Activated CD4-positive, CD25-positive, alpha-beta regulatory T cell (primary cell): Measurements from ENCODE around the gene CPXM2.

ENCODE experiments used
- DNase-seq, 4 experiments: peaks; one replicate each; lab custom pipeline; 2025; lab: John Stamatoyannopoulos, UW

The CPXM2 gene

DNA sequence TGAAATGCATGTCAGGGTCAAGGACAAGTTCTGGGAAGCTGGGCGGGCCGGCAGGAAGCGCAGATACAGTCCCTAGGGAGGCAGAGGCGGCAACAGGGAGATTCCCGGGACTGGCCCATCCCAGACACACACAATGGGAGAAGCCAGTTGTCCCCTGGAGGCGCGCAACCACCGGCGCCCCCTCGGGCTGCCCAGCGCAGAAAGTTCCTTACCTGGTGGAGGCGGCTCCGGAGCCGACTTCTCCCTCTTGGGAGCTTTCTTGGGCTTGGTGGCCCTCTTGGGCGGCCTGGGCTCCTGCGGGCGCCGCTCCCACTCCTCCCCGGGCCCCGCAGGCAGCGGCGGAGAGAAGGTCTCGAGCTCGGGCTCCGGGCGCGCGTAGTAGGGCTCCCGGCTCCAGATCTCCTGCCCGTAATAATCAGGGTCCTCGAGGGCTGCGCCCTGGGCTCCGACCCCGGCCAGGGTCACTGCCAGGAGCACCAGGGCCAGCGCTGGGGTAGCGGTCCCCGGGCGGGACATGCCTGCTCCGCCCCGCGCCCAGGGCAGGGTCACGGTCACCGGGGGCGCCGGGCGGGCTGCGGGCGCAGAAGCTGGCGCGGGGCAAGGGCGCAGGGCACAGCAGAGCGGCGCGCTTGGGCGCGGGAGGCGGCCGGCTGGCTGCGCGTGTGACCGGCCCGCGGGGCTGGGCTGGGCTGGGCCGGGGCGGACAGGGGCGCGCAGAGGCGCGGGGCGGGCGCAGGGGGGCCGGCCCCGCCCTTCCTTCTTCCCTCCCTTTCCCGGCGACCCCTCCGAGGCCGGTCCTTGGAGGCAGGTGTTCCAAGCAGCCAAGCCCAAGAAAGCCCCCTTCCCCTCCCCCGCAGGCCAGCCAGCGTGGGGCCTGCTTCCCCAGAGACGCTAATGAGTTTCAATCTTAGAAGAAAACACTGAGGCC is at the start of gene CPXM2:
CPXM2 (minus strand) TSS at position 664 of the 928 bp plus-strand sequence; CDS start at position 516, 148 bp downstream.
- no peak for DNase-seq

DNA sequence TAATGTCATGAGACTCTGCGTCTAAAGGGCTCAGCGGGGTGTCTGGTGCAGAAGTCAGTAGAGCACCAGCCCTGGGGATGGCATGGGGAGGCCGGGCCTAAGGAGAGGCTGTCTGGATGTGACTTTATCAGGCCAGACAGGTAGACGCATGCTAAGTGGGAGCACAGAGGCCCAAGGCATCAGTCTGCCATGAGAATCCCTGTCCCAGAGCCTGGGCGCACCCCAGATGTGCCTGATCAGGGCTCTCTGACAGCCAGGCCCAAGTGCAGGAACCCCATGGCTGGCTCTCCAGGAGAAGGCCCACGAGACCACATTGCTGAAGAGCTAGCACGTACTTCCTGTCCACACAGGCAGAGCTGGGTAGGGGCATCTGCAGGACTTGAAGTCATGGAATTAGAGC is 48.0 kb upstream of the CPXM2 start:
- no peak for DNase-seq

GRCh38 chr10:123938890-123939289 is 47.3 kb upstream of the CPXM2 start:
- no peak for DNase-seq

GRCh38 chr10:123936426-123936825 is 44.8 kb upstream of the CPXM2 start:
- no peak for DNase-seq

DNA sequence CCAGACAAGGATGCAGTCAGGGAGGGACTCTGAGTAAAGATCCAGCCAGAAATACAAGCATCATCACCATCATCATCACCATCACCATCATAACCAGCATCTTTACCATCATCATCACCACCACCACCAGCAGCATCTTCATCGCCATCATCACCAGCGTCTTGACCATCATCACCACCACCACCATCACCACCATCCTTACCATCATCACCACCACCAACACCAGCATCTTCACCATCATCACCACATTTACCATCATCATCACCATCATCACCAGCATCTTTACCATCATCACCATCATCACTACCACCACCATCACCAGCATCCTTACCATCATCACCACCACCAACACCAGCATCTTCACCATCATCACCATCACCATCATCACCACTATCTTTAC is 44.1 kb upstream of the CPXM2 start:
- DNase-seq, result no peak

GRCh38 chr10:123934846-123935245 is 43.2 kb upstream of the CPXM2 start:
- no peak for DNase-seq

DNA sequence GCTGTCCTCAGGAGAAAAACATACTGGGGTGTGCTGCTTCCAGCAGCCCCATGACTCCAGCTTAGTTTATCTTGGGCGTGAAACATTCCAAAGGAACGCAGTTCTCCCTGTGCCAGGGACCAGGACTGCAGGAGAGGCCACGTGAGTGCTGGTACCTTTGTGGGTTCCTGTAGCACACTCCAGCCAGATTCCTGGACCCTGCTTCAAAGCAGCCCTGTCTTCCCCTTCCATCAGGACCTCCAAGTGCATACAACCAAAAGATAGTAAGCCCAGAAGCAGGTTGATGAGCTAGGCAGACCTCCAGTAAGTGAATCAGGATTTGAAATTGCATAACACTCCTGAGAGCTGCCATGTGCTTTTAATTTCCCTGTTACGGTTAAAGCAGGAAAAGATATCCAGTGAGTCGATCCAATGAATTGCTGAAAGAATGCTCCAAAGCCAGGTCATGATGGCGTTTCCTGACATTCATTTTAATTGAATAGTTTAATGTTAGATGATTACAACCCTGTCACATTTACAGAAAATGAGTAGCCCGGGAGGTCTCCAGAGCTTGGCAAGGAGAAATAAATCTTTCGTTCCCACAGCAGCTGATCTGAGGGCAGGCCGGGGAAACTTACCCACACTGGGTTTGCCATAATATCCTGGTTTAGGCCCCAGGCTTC is 38.9 kb upstream of the CPXM2 start:
- no peak for DNase-seq

DNA sequence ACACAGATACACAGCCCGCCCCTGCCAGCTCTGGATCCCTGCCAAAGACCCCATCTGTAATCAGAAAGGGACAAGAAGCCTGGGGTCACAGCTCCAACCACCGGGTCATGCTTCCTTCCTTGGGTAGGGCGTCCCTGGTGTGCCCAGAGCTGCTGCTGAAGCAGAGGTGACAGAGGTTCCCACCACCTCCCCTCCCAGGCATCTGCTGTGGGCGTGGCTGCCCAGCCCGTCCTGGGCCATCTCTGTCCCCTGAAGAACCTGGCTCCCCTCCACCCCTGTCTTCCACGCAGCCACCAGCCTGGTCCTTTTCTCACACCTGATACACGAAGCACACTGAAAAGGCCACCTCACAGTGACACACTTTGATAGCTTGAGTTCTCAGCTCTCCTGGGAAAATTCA is 38.2 kb upstream of the CPXM2 start:
- no peak for DNase-seq

GRCh38 chr10:123928427-123928826 is 36.8 kb upstream of the CPXM2 start:
- DNase-seq, result no peak

GRCh38 chr10:123926401-123927264 is 35.0 kb upstream of the CPXM2 start:
- no peak for DNase-seq

- no peak for DNase-seq
Observed at GRCh38 chr10:123922126-123922525, 30.5 kb upstream of the CPXM2 start.

GRCh38 chr10:123916775-123917174 is 25.2 kb upstream of the CPXM2 start:
- no peak for DNase-seq

DNA sequence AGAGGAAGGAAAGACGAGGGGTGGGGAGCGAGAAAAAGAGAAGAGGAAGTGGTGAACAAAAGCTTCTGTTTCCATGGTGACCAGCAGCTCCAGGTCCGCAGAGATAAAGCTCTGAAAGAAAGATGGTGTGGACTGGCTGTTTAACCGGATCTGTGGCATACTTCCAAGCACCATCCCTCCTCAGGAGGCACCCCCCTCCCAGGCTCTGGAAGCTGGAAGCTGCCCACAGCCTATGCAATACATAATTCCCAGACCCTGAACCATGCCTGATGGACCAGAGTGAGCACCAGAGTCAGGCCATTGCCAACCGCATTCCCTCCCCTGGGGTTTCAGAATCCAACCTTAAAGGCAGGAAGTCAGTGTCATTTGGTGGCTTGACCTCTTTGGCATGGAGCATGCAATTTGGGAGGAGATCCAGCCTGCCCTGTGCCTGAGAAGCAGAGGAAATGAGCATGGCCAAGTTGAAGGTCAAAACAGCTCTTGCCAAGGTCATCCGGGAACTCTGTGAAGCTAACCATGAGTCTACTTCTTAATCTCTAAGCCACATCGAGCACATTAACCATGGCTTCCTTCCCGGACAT is 22.2 kb upstream of the CPXM2 start:
- DNase-seq, result no peak

- DNase-seq, result no peak
Observed at GRCh38 chr10:123912871-123913270, 21.3 kb upstream of the CPXM2 start.

DNA sequence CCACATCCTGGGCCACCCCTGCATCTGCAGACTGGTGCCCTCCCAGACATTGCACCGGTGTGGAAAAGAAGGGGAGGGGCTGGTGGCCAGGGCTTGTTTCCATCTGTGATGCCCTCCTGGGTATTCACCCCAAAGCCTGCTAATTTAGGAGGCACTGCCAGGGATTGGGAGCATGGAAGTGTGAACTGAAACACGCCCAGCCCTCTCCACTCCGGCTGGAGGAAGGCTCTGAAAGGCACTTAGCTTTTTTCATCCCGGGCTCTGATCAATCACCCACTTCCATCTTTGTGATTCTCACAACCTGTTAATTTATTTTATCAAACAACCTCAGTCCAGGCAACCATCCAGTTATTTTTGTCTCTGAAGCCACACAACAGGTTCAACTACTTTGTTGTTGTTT is 20.9 kb upstream of the CPXM2 start:
- DNase-seq, result no peak

DNA sequence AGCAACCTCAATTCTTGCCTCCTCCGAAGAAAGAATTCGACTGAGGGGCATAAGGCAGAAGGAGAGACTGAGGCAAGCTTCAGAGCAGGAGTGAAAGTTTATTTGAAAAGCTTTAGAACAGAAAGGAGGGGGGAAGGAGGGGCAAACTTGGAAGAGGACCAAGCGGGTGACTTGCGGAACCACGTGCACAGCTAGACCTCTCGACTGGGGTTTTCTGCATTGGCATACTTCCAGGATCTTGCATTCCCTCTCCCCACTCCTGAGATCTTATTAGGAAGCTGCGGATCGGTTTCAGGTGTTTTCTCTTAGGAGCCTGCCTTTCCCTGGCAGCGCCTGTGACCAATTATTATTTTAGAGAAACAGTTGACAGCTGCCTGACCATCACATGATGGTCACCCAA is 20.3 kb upstream of the CPXM2 start:
- no peak for DNase-seq

DNA sequence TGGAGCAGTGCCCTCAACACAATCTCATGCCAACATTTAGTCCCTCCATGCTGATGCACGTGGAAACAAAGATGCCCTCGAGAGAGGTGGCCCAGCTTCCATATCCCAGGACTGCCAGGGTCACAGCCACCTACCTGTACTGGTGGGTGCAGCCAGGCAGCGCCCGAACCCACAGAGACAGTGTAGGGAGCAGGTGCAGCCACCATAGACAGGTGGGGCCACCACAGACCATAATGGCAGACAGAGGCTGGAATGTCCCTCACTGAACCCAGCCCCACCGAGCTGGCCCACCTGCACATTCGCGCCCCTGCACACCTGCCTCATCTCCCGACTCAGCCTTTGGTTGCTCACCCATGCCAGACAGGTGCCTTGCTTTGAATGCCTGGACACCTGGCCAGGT is 18.3 kb upstream of the CPXM2 start:
- DNase-seq, result no peak

DNA sequence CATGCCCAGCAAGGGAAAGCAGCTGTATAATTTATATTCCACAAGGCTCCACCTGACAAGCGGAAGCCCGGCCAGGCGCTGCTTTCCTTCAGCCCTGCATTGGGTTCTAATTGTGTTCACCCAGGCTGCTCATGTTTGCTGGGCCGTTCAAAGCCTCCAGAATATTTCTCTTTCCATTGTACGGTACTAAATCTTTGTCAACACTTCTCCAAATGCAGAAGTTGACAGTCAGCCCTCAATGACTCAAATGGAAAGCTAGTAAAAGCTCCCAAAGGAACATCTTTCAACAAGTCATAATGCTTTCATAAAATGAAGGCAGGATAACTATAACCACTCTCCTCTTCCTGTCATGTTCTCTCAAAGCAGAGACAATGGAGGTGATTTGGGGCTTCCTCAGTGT is 17.8 kb upstream of the CPXM2 start:
- no peak for DNase-seq

GRCh38 chr10:123908379-123908778 is 16.8 kb upstream of the CPXM2 start:
- no peak for DNase-seq

GRCh38 chr10:123906884-123907652 is 15.5 kb upstream of the CPXM2 start:
- DNase-seq, result no peak

GRCh38 chr10:123906296-123906695 is 14.7 kb upstream of the CPXM2 start:
- DNase-seq, result no peak
